Measurements from ENCODE around the gene FKTN. TPM values are rescaled to one million over a fixed set of nuclear protein-coding genes. Genes with fewer than 3 reads are reported as not detected.

Gene FKTN
- total RNA-seq, 4 donors from 2014 or later, result 6.0 to 49.6 (median 9.7) TPM

- Histone ChIP-seq H3K4me1 (peaks cover 12% of the 10 kb centered on the region), H3K36me3 (no peaks in the 10 kb centered on the region), H3K9me3 (no peaks in the 10 kb centered on the region), H3K27me3 (peaks cover 36% of the 10 kb centered on the region), H3K27ac (no peak overlapping the region), H3K4me3 (peak overlapping the region; percentile 58)
- WGBS, result 5% methylated on average over 26 of the region's 75 CpGs
- peak in 1 of 2 donors; percentile 22 for TF ChIP-seq CTCF (IDR thresholded peaks at IDR 0.05)
- TF ChIP-seq EP300 (IDR thresholded peaks at IDR 0.05), result no peak
- DNase-seq (ENCODE audit: low spot score in 2 of 2), result no peak
These were observed 98.4 kb downstream of the FKTN start for GRCh38 chr9:105656131-105656921.

GRCh38 chr9:105658351-105658750 is 100.4 kb downstream of the FKTN start:
- no peak overlapping the region for H3K27ac ChIP-seq
- no peaks in the 10 kb centered on the region for H3K9me3 ChIP-seq
- 86% methylated on average over 2 of the region's 2 CpGs for WGBS
- no peak for DNase-seq (ENCODE audit: low spot score in 2 of 2)
- H3K4me3 ChIP-seq, result no peak overlapping the region
- H3K36me3 ChIP-seq, result no peaks in the 10 kb centered on the region
- peaks cover 12% of the 10 kb centered on the region for H3K4me1 ChIP-seq
- TF ChIP-seq POLR2A (IDR thresholded peaks at IDR 0.05), result no peak
- no peak for TF ChIP-seq CTCF (IDR thresholded peaks at IDR 0.05)
- no peak for TF ChIP-seq EP300 (IDR thresholded peaks at IDR 0.05)
- TF ChIP-seq POLR2AphosphoS5 (IDR thresholded peaks at IDR 0.05), result no peak
- H3K27me3 ChIP-seq, result peaks cover 36% of the 10 kb centered on the region

- no peak for DNase-seq (ENCODE audit: low spot score in 2 of 2)
- WGBS, result 39% methylated on average over 4 of the region's 4 CpGs
- Histone ChIP-seq H3K4me3 (no peak overlapping the region), H3K27me3 (peaks cover 31% of the 10 kb centered on the region), H3K36me3 (no peaks in the 10 kb centered on the region), H3K27ac (no peak overlapping the region), H3K9me3 (no peaks in the 10 kb centered on the region), H3K4me1 (peaks cover 9% of the 10 kb centered on the region)
- TF ChIP-seq POLR2AphosphoS5 (IDR thresholded peaks at IDR 0.05) (no peak), EP300 (IDR thresholded peaks at IDR 0.05) (no peak), POLR2A (IDR thresholded peaks at IDR 0.05) (no peak), CTCF (IDR thresholded peaks at IDR 0.05) (no peak)
These were observed 103.1 kb downstream of the FKTN start for GRCh38 chr9:105661011-105661410.

- Histone ChIP-seq H3K4me1 (no peaks in the 10 kb centered on the region), H3K36me3 (no peaks in the 10 kb centered on the region), H3K4me3 (no peak within 1 kb of the TSS), H3K27ac (no peak within 1 kb of the TSS), H3K9me3 (no peaks in the 10 kb centered on the region), H3K27me3 (peaks cover 18% of the 10 kb centered on the region)
- 87% methylated on average over 12 of the region's 12 CpGs for WGBS
- no peak for DNase-seq (ENCODE audit: low spot score in 2 of 2)
- TF ChIP-seq EP300 (IDR thresholded peaks at IDR 0.05) (no peak), POLR2A (IDR thresholded peaks at IDR 0.05) (no peak), POLR2AphosphoS5 (IDR thresholded peaks at IDR 0.05) (no peak), CTCF (IDR thresholded peaks at IDR 0.05) (no peak)
These were observed 104.5 kb downstream of the FKTN start, which contains the start of gene TAL2 for GRCh38 chr9:105662184-105663104. TAL2 (plus strand) TSS chr9:105662457; CDS start chr9:105662497, 40 bp downstream.

- no peak overlapping the region for H3K27ac ChIP-seq
- no peaks in the 10 kb centered on the region for H3K4me1 ChIP-seq
- H3K4me3 ChIP-seq, result no peak overlapping the region
- 79% methylated on average over 5 of the region's 5 CpGs for WGBS
- H3K36me3 ChIP-seq, result no peaks in the 10 kb centered on the region
- TF ChIP-seq POLR2AphosphoS5 (IDR thresholded peaks at IDR 0.05), result no peak
- no peak for TF ChIP-seq POLR2A (IDR thresholded peaks at IDR 0.05)
- H3K27me3 ChIP-seq, result peaks cover 6% of the 10 kb centered on the region
- no peaks in the 10 kb centered on the region for H3K9me3 ChIP-seq
- DNase-seq (ENCODE audit: low spot score in 2 of 2), result no peak
These were observed 106.0 kb downstream of the FKTN start for GRCh38 chr9:105663914-105664313.
